H9 (cell line): ENCODE results near the gene PTPRN2. TPM values are rescaled to one million over a fixed set of nuclear protein-coding genes. Genes with fewer than 3 reads are reported as not detected.

Source experiments
- DNase-seq: peaks from one replicate; pipeline ENCODE4 v3.0.0-alpha.2; 2017
- H2AFZ ChIP-seq: one replicate; pipeline ENCODE4 v1.6.1; 2013; ENCODE audit warnings: mild to moderate bottlenecking, low read length, control low read depth, moderate library complexity
- H2AK5ac ChIP-seq: 2 replicates; pipeline ENCODE4 v1.6.1; 2013; ENCODE audit warnings: low read length, control low read depth, mixed read lengths; ENCODE audit not compliant: insufficient read length
- H2BK120ac ChIP-seq: one replicate; pipeline ENCODE4 v1.6.1; 2013; ENCODE audit warnings: low read depth, mild to moderate bottlenecking, low read length, control low read depth, inconsistent platforms; ENCODE audit not compliant: poor library complexity, severe bottlenecking
- H2BK12ac ChIP-seq: 2 replicates; pipeline ENCODE4 v1.6.1; 2013; ENCODE audit warnings: low read length, control low read depth, mixed read lengths, low read depth; ENCODE audit not compliant: insufficient read length
- H2BK15ac ChIP-seq: 2 replicates; pipeline ENCODE4 v1.6.1; 2013; ENCODE audit warnings: low read depth, low read length, control low read depth
- H2BK20ac ChIP-seq: one replicate; pipeline ENCODE4 v1.6.1; 2013; ENCODE audit warnings: low read depth, mild to moderate bottlenecking, low read length, control low read depth, inconsistent platforms; ENCODE audit not compliant: poor library complexity, severe bottlenecking
- H2BK5ac ChIP-seq: 2 replicates; pipeline ENCODE4 v1.6.1; 2013; ENCODE audit warnings: low read length, control low read depth, mixed read lengths; ENCODE audit not compliant: insufficient read length
- H3K14ac ChIP-seq: 2 replicates; pipeline ENCODE4 v1.6.1; 2013; ENCODE audit warnings: low read length, control low read depth; ENCODE audit not compliant: insufficient read depth
- H3K18ac ChIP-seq: 2 replicates; pipeline ENCODE4 v1.6.1; 2013; ENCODE audit warnings: low read depth, mild to moderate bottlenecking, mixed read lengths, low read length, control low read depth; ENCODE audit not compliant: insufficient read length
- H3K23ac ChIP-seq: 2 replicates; pipeline ENCODE4 v1.6.1; 2013; ENCODE audit warnings: low read length, control low read depth, mixed read lengths, low read depth; ENCODE audit not compliant: insufficient read length
- H3K23me2 ChIP-seq: 2 replicates; pipeline ENCODE4 v1.6.1; 2013; ENCODE audit warnings: low read depth, mild to moderate bottlenecking, mixed read lengths, low read length, control low read depth; ENCODE audit not compliant: insufficient read length, poor library complexity, severe bottlenecking
- H3K27ac ChIP-seq: 2 replicates; pipeline ENCODE4 v1.5.1; 2013; ENCODE audit warnings: low read length, control low read depth, mixed read lengths, low read depth; ENCODE audit not compliant: insufficient read length
- H3K27me3 ChIP-seq: 2 replicates; pipeline ENCODE4 v1.6.1; 2013; ENCODE audit warnings: low read length, control low read depth, inconsistent platforms; ENCODE audit not compliant: insufficient read depth
- H3K4ac ChIP-seq: 2 replicates; pipeline ENCODE4 v1.6.1; 2013; ENCODE audit warnings: low read depth, mild to moderate bottlenecking, control low read depth, inconsistent platforms, low read length, moderate library complexity
- H3K4me1 ChIP-seq: 2 replicates; pipeline ENCODE4 v1.6.1; 2013; ENCODE audit warnings: low read length, control low read depth, inconsistent platforms; ENCODE audit not compliant: insufficient read depth
- H3K4me2 ChIP-seq: 2 replicates; pipeline ENCODE4 v1.6.1; 2013; ENCODE audit warnings: low read length, control low read depth, mixed read lengths; ENCODE audit not compliant: insufficient read length, insufficient read depth
- H3K56ac ChIP-seq: 2 replicates; pipeline ENCODE4 v1.6.1; 2013; ENCODE audit warnings: low read depth, mild to moderate bottlenecking, mixed read lengths, low read length, control low read depth; ENCODE audit not compliant: insufficient read length
- H3K79me1 ChIP-seq: 2 replicates; pipeline ENCODE4 v1.6.1; 2013; ENCODE audit warnings: low read depth, mild to moderate bottlenecking, moderate library complexity, low read length, control low read depth, inconsistent platforms; ENCODE audit not compliant: insufficient read depth, poor library complexity, severe bottlenecking
- H3K79me2 ChIP-seq: 2 replicates; pipeline ENCODE4 v1.6.1; 2013; ENCODE audit warnings: low read length, control low read depth, inconsistent platforms; ENCODE audit not compliant: insufficient read depth
- H3K9ac ChIP-seq: 2 replicates; pipeline ENCODE4 v1.6.1; 2013; ENCODE audit warnings: low read length, control low read depth, mixed read lengths; ENCODE audit not compliant: insufficient read length; ENCODE audit errors: extremely low read depth
- H3K9me3 ChIP-seq: one replicate; pipeline ENCODE4 v1.6.1; 2013; ENCODE audit warnings: low read depth, low read length, inconsistent platforms; ENCODE audit not compliant: control insufficient read depth
- H3T11ph ChIP-seq: one replicate; pipeline ENCODE4 v1.6.1; 2013; ENCODE audit warnings: mild to moderate bottlenecking, low read length, control low read depth, inconsistent platforms
- H4K20me1 ChIP-seq: one replicate; pipeline ENCODE4 v1.6.1; 2013; ENCODE audit not compliant: control insufficient read depth, insufficient read length, insufficient read depth
- H4K5ac ChIP-seq: 2 replicates; pipeline ENCODE4 v1.6.1; 2013; ENCODE audit warnings: low read depth, mild to moderate bottlenecking, mixed read lengths, low read length, control low read depth; ENCODE audit not compliant: insufficient read length
- H4K8ac ChIP-seq: replicated peaks from 2 replicates; pipeline ENCODE4 v1.6.1; 2013; ENCODE audit warnings: low read length, control low read depth, mixed read lengths, low read depth; ENCODE audit not compliant: insufficient read length
- H4K91ac ChIP-seq: 2 replicates; pipeline ENCODE4 v1.6.1; 2013; ENCODE audit warnings: low read depth, mild to moderate bottlenecking, moderate library complexity, mixed read lengths, low read length, control low read depth; ENCODE audit not compliant: insufficient read length
- H3K27ac Mint-ChIP-seq, 3 experiments: 2 replicates in 2 of 3; 3 replicates in 1 of 3; pipeline ENCODE4 v1.8.0; 2020 to 2021; ENCODE audit warnings: mixed read lengths in 3 of 3, mild to moderate bottlenecking in 1 of 3, moderate library complexity in 1 of 3
- H3K27me3 Mint-ChIP-seq: 2 replicates; pipeline ENCODE4 v1.8.0; 2021; ENCODE audit warnings: low read depth, mild to moderate bottlenecking, moderate library complexity, mixed read lengths
- H3K36me3 Mint-ChIP-seq, 3 experiments: 2 replicates in 2 of 3; 3 replicates in 1 of 3; pipeline ENCODE4 v1.8.0; 2020 to 2021; ENCODE audit warnings: low read depth in 3 of 3, mixed read lengths in 3 of 3; ENCODE audit not compliant: insufficient read depth in 1 of 3
- H3K4me1 Mint-ChIP-seq, 2 experiments: 2 replicates each; pipeline ENCODE4 v1.8.0; 2020; ENCODE audit warnings: mixed read lengths in 2 of 2
- H3K4me3 Mint-ChIP-seq, 2 experiments: 2 replicates in 1 of 2; 3 replicates in 1 of 2; pipeline ENCODE4 v1.8.0; 2020 to 2021; ENCODE audit warnings: mild to moderate bottlenecking in 2 of 2, mixed read lengths in 2 of 2, moderate library complexity in 1 of 2
- H3K9me3 Mint-ChIP-seq, 2 experiments: 2 replicates in 1 of 2; 3 replicates in 1 of 2; pipeline ENCODE4 v1.8.0; 2020; ENCODE audit warnings: mild to moderate bottlenecking in 2 of 2, mixed read lengths in 2 of 2, moderate library complexity in 1 of 2
- WGBS: extraction: QIAGEN DNeasy Blood & Tissue Kit; methylation state at CpG from one replicate; pipeline ENCODE4 v1.1.7; 2013; ENCODE audit warnings: missing lambda C conversion rate, low lambda C conversion rate, mixed read lengths; ENCODE audit not compliant: insufficient read length; ENCODE audit errors: extremely low coverage; 5-methylcytosine and 5-hydroxymethylcytosine counted together
- total RNA-seq: library from RNA; stranded (reverse); gene quantifications from 2 replicates; pipeline ENCODE4 v1.2.1, GENCODE V29; 2021
- TF ChIP-seq, protein P1 (sequence below): fragments of 200-600 bp; sonication (generic); conservative IDR thresholded peaks from 3 replicates; pipeline ENCODE4 v1.8.0; 2021; ENCODE audit warnings: antibody characterized with exemption, mild to moderate bottlenecking

The PTPRN2 gene
- total RNA-seq, 1 experiment from 2014 or later = 5.2 TPM

DNA sequence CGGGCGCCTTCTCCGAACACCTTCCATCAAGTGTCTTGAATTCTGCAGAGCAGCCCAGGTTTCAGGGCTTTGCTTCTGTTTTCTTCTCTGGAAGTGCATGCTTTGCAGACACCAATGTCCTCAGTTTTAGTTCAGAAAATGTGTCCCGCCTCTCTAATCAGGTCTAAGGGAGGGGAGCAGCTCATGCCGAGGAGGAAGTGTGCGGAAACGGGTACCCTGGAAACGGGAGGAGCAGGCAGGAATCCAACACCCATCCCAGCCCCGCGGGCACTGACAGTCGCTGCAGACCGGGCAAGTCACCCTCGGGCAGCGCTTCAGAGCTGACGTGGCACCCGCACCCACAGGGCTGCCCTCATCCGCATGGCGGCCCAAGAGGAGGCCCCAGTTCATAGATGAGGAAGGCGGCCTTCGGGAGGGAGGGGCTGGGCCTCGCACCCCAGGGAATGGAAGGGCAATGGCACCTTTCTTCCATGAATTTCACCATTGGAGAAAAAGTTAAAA lies 912.1 kb downstream of the PTPRN2 start:
- H2BK15ac ChIP-seq = no peak overlapping the region
- H3K56ac ChIP-seq = no peak overlapping the region
- H3K14ac ChIP-seq = no peak overlapping the region
- H3K9me3 ChIP-seq = no peaks in the 10 kb centered on the region
- H3K23me2 ChIP-seq = no peaks in the 10 kb centered on the region
- H4K8ac ChIP-seq = no peak overlapping the region
- no peak overlapping the region for H3T11ph ChIP-seq
- no peak overlapping the region for H2BK120ac ChIP-seq
- H3K79me1 ChIP-seq = no peaks in the 10 kb centered on the region
- H2AFZ ChIP-seq = no peak overlapping the region
- peaks cover 11% of the 10 kb centered on the region; the same call in 1 of the 2 replicates for H3K27me3 ChIP-seq
- H3K9me3 Mint-ChIP-seq = no peaks in the 10 kb centered on the region
- peaks cover 15 to 47% of the 10 kb centered on the region in 2 experiments for H3K4me1 Mint-ChIP-seq
- no peak overlapping the region for H3K9ac ChIP-seq
- no peak overlapping the region for H3K27ac Mint-ChIP-seq
- DNase-seq = peak; percentile 8
- H3K27me3 Mint-ChIP-seq = peaks cover 100% of the 10 kb centered on the region
- no peak overlapping the region for H3K4ac ChIP-seq
- H3K23ac ChIP-seq = no peak overlapping the region
- no peak overlapping the region for H4K5ac ChIP-seq
- H4K20me1 ChIP-seq = peaks cover 4% of the 10 kb centered on the region
- TF ChIP-seq, protein P1, sequence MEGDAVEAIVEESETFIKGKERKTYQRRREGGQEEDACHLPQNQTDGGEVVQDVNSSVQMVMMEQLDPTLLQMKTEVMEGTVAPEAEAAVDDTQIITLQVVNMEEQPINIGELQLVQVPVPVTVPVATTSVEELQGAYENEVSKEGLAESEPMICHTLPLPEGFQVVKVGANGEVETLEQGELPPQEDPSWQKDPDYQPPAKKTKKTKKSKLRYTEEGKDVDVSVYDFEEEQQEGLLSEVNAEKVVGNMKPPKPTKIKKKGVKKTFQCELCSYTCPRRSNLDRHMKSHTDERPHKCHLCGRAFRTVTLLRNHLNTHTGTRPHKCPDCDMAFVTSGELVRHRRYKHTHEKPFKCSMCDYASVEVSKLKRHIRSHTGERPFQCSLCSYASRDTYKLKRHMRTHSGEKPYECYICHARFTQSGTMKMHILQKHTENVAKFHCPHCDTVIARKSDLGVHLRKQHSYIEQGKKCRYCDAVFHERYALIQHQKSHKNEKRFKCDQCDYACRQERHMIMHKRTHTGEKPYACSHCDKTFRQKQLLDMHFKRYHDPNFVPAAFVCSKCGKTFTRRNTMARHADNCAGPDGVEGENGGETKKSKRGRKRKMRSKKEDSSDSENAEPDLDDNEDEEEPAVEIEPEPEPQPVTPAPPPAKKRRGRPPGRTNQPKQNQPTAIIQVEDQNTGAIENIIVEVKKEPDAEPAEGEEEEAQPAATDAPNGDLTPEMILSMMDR = no peak
- no peak overlapping the region for H2BK12ac ChIP-seq
- no peak overlapping the region for H4K91ac ChIP-seq
- H3K18ac ChIP-seq = no peak overlapping the region
- H2BK20ac ChIP-seq = no peak overlapping the region
- no peaks in the 10 kb centered on the region; a peak in 1 of 7 replicates for H3K36me3 Mint-ChIP-seq
- H2AK5ac ChIP-seq = no peak overlapping the region
- H2BK5ac ChIP-seq = no peak overlapping the region
- WGBS = no CpG with 5 or more reads among the region's 21 CpGs
- H3K4me3 Mint-ChIP-seq = no peak overlapping the region; a peak in 1 of 5 replicates
- H3K4me2 ChIP-seq = no peak overlapping the region
- no peaks in the 10 kb centered on the region for H3K79me2 ChIP-seq
- H3K4me1 ChIP-seq = no peaks in the 10 kb centered on the region
- H3K27ac ChIP-seq = no peak overlapping the region
